HG03565 (cell line): Measurements from ENCODE around the gene GNB1L.

Experiments used
- ATAC-seq: cut with Tn5 transposase; IDR thresholded peaks from one replicate; pipeline ENCODE4 v1.9.1; 2021; ENCODE audit warnings: mild to moderate bottlenecking, moderate library complexity; ENCODE audit not compliant: unreplicated experiment

Gene GNB1L

DNA sequence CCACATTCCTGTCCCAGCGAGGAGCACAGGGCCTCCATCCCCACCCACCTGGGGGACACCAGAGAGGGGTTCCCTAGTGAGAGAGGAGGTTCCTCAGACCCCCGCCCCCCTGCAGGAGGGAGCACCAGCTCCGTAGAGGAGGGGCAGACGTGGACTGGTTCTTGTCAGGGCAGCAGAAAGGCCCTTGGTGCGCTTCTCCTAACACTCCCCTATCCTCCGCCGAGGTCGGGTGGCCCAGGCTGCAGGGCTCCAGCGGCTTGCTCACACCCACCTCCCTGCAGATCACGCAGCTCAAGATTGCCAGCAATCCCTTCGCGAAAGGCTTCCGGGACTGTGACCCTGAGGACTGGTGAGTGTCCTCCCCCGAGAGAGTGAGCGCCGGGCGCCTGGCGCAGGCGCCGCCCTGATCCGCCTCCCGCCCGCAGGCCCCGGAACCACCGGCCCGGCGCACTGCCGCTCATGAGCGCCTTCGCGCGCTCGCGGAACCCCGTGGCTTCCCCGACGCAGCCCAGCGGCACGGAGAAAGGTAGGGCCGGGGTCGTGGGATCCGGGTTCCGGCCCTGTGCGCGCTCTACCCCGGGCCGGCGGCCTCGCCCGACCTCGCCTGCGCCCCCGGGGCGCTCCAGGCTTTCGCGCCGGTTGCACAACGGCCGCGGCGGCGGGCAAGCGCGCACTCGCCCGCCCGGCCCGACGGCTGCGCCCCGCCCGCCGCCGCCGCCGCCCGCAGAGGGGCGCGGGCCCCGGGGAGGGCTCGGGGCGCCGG, 89.0 kb downstream of the GNB1L start:
- ATAC-seq: no peak

DNA sequence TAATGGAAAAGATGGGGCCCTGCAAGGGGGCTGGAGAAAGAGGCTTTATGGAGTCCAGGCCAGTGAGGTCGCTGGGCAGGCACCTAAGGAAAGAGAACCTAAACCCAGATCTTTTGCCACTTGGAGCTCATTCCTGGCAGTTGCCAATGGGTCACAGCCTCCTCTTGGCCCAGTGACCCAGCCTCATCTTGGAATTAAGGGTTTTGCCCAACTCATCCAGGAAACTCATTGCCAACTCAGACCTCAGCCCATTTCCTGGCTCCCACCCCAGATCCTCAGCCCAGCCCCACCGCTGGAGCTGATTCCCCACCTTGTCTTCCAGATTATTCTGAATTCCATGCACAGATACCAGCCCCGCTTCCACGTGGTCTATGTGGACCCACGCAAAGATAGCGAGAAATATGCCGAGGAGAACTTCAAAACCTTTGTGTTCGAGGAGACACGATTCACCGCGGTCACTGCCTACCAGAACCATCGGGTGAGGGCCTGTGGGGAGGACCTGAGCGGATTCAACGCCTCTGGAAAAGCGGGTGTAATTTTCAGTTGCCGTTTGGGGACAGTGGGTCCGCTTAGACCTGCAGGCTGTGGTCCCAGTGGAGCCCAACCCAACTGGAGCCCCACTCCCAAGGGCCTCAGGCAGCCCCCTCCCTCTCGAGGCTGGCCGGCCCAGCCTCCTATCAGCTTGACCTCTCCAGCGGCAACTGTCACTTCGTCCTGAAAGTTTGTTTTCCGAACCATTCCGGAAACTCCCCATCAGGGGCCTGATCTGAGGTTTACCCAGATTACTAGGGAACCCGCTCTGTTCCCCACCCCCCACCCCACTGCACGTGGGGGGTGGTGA, 89.8 kb downstream of the GNB1L start:
- no peak for ATAC-seq

DNA sequence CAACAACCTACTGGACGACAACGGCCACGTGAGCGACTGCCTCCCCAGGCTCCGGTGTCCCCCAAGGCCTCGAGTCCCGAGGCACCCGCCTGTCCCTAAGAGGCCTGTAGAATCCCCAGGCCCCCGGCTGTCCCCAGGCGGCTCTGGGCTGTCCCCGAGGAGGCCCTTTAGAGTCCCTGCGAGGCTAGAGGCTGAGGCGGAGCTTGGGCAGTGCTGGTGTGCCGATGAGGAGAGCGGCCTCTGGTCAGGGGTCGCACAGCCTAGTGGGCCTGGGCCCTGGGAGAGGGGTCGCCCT, 90.4 kb downstream of the GNB1L start:
- no peak for ATAC-seq

DNA sequence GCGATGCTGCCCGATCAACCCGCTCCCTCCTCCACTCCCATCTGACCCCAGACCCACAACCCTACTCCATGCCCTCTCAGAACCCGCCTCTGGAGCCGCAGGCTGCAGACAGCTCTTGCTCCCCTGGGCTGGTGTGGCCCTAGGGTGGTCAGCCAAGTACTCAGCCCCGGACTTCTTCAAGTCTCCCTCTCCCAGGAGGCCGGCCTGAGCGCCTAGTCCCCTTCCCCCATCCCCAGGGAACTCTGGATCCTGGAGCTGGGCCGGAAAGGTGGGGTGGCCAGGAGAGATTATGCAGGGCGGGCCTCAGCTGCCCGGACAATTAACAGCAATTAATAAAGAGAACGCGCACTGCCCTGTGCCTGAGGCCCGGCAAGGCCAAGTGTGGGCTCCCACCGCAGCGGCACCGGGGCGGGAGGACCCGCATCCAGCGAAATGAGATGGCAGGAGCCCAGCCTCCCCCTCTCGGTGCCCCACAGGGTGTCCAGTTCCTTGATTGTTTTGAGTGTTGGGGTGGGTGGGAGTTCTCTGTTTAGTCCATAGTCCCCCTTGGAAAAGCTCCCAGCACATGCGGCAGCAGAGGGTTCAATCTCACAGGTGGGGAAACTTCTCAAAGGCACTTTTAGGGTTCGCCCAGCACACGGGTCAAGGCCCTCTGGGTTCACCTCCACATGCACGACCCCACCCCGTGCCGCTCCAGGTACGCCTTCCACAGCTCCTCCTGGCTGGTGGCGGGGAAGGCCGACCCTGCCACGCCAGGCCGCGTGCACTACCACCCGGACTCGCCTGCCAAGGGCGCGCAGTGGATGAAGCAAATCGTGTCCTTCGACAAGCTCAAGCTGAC, 91.0 kb downstream of the GNB1L start:
- ATAC-seq: no peak

DNA sequence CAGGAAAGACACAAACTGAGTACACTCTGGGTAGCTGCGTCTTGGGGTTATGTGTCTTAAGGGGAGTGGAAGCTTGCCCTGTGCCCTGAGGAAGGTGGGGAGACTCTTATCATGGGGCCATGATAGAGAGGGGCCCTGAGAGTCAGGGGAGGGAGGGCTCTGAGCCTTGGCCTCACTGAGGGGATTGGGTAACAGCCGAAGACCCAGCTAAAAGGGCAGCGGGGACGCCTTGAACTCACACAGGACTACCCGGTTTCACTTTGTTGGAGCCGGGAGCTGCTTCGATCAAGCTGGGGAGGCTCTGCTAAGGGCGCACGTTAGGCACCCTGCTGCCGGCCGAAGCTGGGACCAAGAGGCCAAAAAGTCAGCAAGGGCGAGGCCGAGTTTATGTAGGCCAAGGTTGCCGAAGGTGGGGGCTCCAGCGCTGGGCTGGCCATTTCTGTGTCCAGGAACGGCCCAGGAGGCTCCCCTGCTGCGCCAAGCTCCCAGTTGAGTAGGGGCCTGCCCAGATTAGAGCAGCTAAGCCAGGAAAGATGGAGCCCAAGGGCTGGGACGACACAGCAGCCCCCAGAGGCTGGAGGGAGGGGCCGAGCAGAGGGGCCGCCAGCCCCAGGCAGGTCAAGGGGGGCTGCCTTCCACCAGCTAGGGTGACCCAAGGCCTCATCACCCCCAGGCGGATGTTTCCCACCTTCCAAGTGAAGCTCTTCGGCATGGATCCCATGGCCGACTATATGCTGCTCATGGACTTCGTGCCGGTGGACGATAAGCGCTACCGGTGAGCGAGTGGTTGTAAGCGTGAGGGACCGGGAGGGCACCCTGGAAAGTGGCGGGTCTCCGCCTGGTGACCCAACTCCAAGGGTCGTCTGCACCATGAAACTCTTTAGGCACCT, 91.9 kb downstream of the GNB1L start:
- ATAC-seq: no peak

DNA sequence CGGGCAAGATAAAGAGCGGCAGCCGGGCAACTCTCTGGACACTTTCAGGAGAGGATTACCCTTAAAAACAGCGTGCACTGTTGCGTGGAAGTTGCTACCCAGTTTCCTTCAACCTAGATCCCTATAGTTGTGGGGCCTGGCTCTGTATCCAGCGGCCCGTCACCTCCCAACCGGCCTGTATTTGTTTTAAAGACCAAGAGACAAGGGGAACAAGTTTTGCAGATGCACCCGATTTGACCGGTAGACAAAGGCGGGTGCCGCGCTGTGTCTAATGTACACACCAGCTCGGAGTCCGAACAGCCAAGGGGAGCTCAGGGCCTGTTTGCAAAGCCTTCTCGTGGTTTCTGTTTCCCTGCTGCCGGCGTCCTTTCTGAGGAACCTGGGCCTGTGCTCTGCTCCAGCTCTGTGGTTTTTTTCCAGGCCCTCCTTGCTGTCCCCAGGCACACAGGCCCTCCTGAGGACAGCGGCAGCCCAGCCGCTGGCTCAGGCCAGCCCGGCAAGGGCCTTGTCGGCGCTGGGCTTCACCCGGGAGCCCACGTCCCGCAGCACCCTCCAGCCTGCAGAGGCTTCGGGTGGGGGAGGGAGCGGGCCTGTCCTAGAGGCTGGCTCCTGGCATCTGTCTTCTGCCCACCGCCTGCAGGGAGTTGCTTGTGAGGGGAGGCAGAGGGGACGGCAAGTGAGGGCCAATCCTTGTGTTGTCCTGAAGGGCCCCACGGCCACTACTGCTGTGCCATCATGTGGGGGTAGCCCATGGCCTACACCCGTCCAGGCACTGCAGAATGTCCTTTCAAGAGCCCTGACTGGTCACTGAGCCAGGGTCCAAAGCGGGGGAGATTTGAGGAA, 92.7 kb downstream of the GNB1L start:
- ATAC-seq: no peak

DNA sequence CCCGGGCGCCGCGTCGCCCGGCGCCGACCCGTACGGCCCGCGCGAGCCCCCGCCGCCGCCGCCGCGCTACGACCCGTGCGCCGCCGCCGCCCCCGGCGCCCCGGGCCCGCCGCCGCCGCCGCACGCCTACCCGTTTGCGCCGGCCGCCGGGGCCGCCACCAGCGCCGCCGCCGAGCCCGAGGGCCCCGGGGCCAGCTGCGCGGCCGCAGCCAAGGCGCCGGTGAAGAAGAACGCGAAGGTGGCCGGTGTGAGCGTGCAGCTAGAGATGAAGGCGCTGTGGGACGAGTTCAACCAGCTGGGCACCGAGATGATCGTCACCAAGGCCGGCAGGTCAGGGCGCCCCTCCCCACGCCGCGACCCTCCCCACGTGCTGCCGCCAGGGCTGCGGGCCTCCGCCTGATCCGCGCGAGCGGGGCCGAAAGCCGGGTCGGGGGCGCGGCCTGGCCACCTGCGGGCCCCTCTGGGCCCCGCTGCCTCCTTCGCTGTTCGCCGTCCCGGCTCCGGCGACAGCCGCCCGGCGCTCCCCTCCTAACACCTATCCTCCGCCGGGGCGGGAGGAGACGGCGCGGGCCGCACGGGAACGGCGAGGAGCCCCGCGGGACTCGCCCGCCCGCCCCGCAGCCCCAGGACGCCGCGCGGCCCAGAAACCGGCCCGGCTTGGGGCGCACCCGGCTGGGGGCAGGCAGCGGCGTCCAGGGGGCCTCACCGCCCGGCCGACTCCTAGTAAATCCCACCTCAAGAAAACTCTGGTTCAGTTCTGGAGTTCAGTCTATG, 93.5 kb downstream of the GNB1L start:
- no peak for ATAC-seq

DNA sequence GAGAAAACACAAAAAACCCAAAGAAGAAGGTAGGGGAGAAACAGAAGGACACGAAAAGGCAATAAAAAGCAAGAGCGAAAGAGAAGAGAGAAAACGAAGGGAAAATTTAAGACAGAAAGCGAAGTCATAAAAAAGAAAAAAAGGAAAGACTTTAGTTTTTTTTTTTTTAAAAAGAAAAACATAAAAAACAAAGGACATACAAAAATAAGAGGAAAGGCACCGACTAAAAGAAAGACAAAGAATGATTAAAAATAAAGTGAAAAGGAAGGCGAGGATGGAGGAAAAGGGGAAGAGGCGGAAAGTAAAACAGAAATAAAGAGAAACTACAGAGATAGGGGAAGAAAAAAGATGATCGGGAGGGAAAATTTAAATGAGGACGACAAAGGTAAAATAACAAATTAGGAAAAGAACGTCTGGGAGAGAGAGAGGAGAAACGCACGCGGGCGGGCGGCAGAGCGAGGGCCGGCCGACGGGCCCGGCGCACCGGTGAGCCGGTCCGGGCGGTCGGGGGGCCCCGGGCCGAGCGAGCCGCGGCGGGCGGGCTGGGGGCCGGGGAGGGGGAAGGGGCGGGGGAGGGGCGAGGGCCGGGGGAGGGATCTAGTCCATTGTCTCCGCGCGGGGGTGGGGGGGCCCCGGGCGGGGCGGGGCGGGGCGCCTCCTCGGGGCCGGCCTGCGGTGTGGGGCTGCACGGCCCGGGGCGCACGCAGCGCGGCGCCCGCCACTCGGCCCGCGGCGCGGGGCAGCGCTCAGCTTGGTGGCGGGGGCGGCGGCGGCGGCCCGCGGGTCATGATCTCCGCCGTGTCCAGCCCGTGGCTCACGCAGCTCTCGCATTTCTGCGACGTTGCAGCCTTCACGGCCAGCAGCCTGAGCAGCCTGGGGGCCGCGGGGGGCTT, 94.4 kb downstream of the GNB1L start, which contains the start of gene TBX1:
Gene TBX1 (plus strand): TSS at position 721 of the 893 bp plus-strand sequence. CDS start 66 bp downstream, at position 787.
- ATAC-seq: no peak

DNA sequence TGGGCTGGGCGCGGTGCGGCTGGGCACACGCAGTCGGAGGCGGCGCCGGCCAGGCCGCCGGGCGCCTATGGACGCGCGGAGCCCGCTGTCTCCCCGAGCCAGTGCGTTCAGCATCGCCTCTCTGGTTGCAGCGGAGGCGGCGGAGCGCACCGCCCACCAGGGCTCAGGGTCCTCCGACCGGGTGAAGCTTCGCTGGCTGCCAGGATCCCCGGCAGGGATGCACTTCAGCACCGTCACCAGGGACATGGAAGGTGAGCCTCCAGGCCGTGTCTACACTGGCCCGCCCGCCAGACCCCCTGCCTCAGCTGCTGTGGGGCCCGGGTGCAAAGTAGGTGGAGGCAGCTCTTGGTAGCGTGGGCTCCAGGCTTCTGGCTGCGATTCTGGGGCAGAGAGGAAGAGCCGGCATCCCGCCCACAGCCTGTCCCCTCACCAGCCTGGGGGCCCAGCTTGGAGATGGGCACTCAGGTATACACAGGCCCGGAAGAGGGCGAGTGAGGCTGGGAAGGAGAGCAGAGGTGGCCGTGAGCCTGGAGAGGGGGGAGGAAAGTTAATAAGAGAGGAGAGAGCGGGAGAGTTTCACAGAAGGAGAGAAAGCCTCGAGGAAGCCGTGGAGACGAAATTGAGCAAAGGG, 95.1 kb downstream of the GNB1L start:
- no peak for ATAC-seq

DNA sequence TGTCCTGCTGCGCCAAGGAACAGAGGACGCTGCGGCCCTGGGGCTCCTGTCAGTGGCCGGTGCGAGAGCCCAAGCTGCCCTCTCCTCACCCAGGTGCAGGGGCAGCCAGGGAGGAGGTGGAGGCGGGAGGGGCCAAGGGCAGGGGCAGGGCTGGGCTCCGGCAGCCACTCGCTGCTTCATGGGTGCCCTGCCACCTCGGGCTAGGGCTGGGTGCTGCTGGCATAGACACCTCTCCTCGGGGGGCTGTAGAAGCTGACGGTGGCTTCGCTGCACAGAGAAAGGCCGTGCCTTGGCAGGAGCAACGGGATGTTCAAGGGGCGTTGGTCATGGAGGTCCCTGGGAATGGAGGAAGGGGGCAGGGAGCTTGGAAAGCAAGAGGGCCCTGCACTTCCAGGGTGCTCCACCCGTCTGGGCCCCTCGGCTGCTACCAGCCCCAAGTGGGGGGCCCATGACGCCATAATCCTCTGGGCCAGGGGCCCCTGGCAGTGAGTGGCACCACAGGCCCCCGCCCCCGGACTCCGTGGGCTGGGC, 95.7 kb downstream of the GNB1L start:
- no peak for ATAC-seq

DNA sequence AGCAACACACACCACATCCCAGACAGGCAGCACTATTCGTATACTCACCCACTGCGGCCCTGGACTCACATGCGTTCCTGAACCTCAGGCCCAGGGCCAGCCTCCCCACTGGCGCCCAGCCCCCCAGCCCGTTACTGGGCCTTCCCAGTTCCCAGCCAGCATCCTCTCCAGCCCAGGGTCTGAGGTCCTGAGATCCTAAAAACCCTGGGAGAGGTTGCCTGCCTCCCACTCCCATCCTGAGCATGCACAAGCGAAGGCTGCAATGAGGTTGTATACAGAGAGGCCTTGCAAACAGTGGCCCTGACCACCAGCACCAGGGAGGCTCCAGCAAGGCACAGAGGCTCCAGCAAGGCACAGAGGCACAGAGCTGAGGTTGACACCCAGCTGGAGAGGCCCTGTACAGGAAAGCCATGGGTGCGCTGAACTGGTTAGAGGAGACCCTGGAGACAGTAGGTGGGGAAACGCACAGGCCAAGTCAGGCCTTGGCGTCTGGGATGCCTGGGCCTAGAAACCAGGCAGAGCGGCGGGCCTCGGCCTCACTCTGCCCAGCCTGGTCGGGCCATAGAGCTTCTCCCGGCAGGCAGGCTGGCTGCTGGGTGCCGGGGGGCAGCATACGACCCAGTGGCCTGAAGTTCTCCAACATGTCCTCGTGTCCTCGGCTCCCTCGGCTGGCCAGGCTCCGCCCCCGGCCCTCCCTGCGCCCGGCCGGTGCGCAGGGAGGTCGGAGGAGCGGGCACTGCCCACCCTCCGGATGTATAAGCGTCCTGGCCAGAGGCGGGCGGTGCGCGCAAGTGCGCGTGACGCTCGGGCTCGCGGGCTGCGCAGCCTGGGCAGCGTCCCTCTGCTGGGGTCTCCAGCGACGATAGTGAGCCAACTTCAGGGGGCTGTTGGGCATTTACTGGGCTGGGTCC, 96.4 kb downstream of the GNB1L start:
- ATAC-seq: no peak

DNA sequence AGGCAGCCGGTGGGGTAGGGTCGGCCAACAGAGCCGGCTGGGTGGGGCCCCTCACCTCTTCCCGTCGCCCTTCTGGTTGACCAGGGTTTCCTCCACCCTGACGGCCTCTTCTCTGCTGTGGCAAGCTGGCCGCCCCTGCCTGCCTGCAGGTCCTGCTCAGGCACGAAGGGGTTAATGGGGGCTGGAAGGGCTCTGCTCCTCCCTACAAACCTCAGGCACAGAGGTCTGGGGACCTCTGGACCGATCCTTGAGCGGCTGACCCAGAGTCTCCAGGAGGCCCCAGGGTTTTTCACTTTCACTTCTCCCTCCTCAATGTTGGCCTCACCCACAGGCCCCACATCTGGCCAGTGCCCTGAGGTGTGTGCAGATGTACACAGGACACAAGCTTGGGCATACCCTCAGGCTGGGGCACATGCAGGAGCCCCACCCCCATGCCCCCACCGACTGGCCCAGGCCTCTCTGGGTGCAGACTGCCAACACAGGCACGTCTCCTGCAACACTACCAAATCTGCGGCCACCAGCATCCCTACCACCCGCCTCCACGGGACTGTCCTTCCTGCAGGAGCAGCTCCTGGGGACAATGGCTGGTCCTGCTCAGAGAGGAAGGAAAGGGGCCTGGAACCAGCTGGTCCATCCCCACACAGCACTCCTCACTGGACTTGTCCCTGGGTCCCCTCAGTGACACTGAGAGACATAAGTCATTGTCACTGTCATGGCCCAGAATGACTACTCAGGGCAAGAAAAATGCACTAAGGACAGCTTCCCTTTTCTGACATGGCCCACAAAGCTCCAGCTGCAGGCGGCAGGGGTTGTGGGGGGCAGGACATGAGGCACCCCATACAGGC, 97.3 kb downstream of the GNB1L start:
- ATAC-seq: no peak

DNA sequence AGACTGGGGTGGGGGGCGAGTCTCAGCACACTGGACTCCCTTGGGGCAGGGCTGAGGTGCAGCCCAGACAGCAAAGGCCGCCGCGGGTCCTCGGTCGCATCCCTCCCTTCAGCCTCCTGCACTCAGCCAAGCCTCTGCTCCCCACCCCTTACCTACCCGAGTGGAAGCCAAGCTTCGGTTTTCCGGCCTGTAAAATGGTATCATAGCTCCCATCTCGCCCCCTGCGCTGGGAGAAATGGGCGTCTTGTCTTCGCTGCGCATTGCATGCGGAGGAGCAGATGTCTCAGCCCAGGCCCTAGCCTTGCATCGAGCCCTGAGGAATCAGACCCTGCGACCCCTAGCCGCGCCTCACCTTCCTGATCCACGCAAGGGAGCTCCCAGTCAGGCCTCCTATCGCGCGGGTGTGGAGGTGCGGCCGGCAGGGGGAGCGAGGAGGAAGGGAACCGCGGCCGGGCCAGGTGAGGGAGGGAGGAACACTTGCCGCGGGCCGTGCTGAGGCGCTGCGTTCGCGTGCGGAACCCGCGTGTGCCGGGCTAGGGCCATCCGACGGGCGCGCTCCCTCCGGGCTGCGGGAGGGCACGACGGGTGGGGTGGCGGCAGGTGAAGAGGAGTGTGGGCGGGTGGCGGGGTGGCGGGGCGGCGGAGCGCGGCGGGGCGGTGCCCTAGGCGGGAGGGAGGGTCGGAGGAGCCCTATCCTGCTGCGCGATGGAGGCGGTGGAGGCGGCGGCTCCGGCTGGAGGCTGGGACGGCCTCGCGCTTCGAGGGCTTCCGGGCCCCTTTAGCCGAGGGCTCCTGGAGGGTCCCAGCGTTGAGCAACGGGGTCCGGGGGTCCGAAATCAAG, 98.2 kb downstream of the GNB1L start:
- ATAC-seq: no peak

DNA sequence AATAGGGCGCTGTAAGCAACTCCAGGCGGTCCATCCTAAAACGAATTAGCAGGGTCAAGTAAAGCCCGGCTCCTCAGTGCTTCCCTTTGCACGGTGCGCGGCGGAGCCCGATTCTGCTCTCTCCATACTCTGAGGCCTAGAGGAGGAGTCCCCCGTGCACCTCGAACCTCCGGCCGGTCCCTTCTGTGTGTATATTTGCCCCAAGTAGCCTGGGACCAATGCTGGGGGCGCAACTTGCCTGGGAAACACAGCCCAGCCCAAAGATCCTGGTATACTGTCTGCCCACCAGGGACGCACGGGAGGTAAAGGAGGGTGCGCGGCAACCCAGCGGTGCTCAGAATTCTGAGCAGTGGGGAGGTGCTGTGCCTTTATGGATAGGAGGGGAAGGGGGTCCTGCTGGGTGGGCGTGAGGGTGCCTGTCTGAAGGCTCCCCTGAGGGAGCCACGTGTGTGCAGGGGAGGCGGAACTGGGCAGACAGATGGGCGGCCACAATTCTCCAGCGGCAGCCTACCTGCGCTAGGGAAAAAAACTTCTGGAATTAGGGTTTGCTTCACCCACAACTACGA, 98.9 kb downstream of the GNB1L start:
- no peak for ATAC-seq
